Measurements from ENCODE around the gene MPP3.
"Not testable (repeated sequence)": the region's sequence is repeated elsewhere in the genome, so short reads cannot be mapped to it uniquely, and the experiment has no call there.

MPP3 gene

DNA sequence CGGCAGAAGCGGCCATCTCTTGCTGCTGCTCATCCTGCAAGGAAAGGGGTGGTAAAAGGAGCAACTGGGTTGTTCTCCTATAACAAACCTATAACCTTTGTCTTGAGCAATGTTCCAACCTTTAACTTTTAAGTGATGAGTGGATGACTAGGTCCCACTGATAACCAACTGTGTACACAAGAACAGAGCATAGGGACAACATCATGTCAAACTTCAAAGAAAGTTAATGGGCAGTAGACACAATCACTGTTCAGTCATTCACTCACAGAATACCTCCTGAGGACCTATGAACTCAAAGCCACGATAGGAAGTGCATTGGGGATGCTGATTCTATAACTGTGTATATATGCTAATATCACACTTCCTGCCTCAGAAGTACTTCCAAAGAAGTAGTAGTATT lies 31.1 kb downstream of the MPP3 start:
- peaks cover 30% of the 10 kb centered on the region for H3K9me3 Mint-ChIP-seq
- H3K27me3 Mint-ChIP-seq (ENCODE audit: low read depth, poor library complexity), result peaks cover 12% of the 10 kb centered on the region
- no peak for DNase-seq
- peaks cover 38% of the 10 kb centered on the region for H3K36me3 Mint-ChIP-seq (ENCODE audit: low read depth)
- peaks cover 14% of the 10 kb centered on the region for H3K4me1 Mint-ChIP-seq
- no peak for TF ChIP-seq CTCF (IDR thresholded peaks at IDR 0.05)
- H3K27ac Mint-ChIP-seq, result no peak overlapping the region
- H3K4me3 Mint-ChIP-seq, result no peak overlapping the region

GRCh38 chr17:43800736-43801135 lies 32.2 kb downstream of the MPP3 start:
- H3K27ac Mint-ChIP-seq, result no peak overlapping the region
- peaks cover 30% of the 10 kb centered on the region for H3K36me3 Mint-ChIP-seq (ENCODE audit: low read depth)
- H3K4me3 Mint-ChIP-seq, result no peak overlapping the region
- H3K27me3 Mint-ChIP-seq (ENCODE audit: low read depth, poor library complexity), result peaks cover 18% of the 10 kb centered on the region
- peaks cover 38% of the 10 kb centered on the region for H3K9me3 Mint-ChIP-seq
- DNase-seq, result no peak
- no peak for TF ChIP-seq CTCF (IDR thresholded peaks at IDR 0.05)
- H3K4me1 Mint-ChIP-seq, result peaks cover 14% of the 10 kb centered on the region

DNA sequence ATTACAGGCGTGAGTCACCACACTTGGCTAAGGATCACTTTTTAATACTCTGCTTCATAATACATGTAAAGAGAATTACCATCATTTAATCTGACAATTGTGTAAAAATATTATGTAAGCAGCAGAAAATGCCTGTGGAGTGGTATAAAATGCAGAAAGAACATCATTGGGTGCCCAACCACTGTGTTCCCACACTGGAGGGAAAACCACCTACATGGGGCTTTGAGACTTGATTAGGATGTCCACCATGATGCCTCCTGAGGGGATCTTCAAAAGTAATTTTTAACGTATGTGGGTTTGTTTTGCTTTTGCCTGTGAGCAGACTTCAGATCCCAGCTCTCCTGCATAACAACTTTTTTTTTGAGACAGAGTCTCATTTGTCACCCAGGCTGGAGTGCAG lies 33.9 kb downstream of the MPP3 start:
- H3K4me1 Mint-ChIP-seq, result peaks cover 12% of the 10 kb centered on the region
- TF ChIP-seq CTCF (IDR thresholded peaks at IDR 0.05), result no peak
- no peak overlapping the region for H3K4me3 Mint-ChIP-seq
- no peak overlapping the region for H3K27ac Mint-ChIP-seq
- peaks cover 28% of the 10 kb centered on the region for H3K27me3 Mint-ChIP-seq (ENCODE audit: low read depth, poor library complexity)
- H3K9me3 Mint-ChIP-seq, result peaks cover 44% of the 10 kb centered on the region
- no peak for DNase-seq
- H3K36me3 Mint-ChIP-seq (ENCODE audit: low read depth), result peaks cover 13% of the 10 kb centered on the region

GRCh38 chr17:43798024-43798423 lies 34.9 kb downstream of the MPP3 start:
- not testable (repeated sequence) for H3K27ac Mint-ChIP-seq, H3K4me1 Mint-ChIP-seq, H3K4me3 Mint-ChIP-seq, DNase-seq
- Mint-ChIP-seq H3K27me3 (ENCODE audit: low read depth, poor library complexity) (peaks cover 24% of the 10 kb centered on the region), H3K9me3 (peaks cover 52% of the 10 kb centered on the region), H3K36me3 (ENCODE audit: low read depth) (peaks cover 12% of the 10 kb centered on the region)

- not testable (repeated sequence) for H3K27ac Mint-ChIP-seq; DNase-seq; H3K4me3 Mint-ChIP-seq; H3K36me3 Mint-ChIP-seq (ENCODE audit: low read depth)
- peaks cover 20% of the 10 kb centered on the region for H3K27me3 Mint-ChIP-seq (ENCODE audit: low read depth, poor library complexity)
- peaks cover 61% of the 10 kb centered on the region for H3K9me3 Mint-ChIP-seq
- H3K4me1 Mint-ChIP-seq, result peaks cover 10% of the 10 kb centered on the region
These were observed 40.3 kb downstream of the MPP3 start for GRCh38 chr17:43792668-43793067.

GRCh38 chr17:43791589-43791988 lies 41.4 kb downstream of the MPP3 start:
- no peak overlapping the region for H3K27ac Mint-ChIP-seq
- H3K4me1 Mint-ChIP-seq, result peaks cover 10% of the 10 kb centered on the region
- peaks cover 22% of the 10 kb centered on the region for H3K27me3 Mint-ChIP-seq (ENCODE audit: low read depth, poor library complexity)
- TF ChIP-seq CTCF (IDR thresholded peaks at IDR 0.05), result no peak
- peaks cover 50% of the 10 kb centered on the region for H3K9me3 Mint-ChIP-seq
- H3K36me3 Mint-ChIP-seq (ENCODE audit: low read depth), result no peaks in the 10 kb centered on the region
- DNase-seq, result no peak
- no peak overlapping the region for H3K4me3 Mint-ChIP-seq

GRCh38 chr17:43790311-43790940 lies 42.5 kb downstream of the MPP3 start:
- no peaks in the 10 kb centered on the region for H3K36me3 Mint-ChIP-seq (ENCODE audit: low read depth)
- H3K27me3 Mint-ChIP-seq (ENCODE audit: low read depth, poor library complexity), result peaks cover 21% of the 10 kb centered on the region
- no peak overlapping the region for H3K27ac Mint-ChIP-seq
- peaks cover 10% of the 10 kb centered on the region for H3K4me1 Mint-ChIP-seq
- no peak overlapping the region for H3K4me3 Mint-ChIP-seq
- no peak for TF ChIP-seq CTCF (IDR thresholded peaks at IDR 0.05)
- DNase-seq, result no peak
- peaks cover 40% of the 10 kb centered on the region for H3K9me3 Mint-ChIP-seq
